GM21423 (cell line): Measurements from ENCODE around the gene HGFAC.

Experiments
- ATAC-seq: cut with Tn5 transposase; IDR thresholded peaks from one replicate; pipeline ENCODE4 v1.9.1; 2021; ENCODE audit warnings: mild to moderate bottlenecking, moderate library complexity; ENCODE audit not compliant: unreplicated experiment

The HGFAC gene

DNA sequence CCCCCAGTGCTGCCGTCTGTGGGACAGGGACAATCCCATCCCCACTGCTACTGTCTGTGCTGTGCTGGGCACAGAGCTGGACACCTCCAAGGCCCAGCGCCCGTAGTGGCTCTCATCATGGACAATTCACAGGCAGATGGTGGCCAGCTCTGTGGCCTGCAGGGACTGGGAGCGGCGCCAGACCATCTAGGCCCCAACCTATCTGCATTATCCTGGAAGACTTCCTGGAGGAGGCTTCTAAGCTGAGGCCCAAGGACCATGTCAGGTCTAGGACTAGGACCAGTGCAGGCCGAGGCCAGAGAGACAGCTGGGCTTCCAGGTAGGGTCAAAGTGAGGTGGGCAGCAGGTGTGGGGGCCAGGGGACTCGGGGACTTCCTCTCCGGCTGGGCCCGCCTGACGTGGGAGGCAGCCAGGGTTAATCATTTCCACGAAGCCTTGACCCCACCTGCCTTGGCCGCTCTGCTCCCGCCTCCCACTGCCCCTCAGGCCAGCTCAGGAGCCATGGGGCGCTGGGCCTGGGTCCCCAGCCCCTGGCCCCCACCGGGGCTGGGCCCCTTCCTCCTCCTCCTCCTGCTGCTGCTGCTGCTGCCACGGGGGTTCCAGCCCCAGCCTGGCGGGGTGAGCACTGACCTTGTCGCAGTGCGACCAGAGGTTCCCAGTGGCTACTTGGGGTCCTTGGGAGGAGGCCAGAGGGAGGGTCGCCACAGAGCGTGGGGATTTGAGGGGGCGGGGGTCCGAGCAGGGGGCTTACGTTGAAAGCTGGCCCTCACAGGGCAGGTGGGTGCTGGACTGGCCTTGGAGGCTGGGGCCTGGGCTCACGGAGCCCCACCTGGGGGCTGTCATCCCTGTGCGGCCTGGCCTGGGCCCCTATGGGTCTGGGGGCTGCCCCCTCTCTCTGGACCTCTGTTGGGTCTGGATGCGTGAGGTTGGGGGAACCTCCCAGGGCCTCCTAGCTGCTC lies at the start of gene HGFAC:
TSS of gene HGFAC (plus strand) at position 468 of the 959 bp plus-strand sequence. CDS start at position 502, 34 bp downstream.
- no peak for ATAC-seq

GRCh38 chr4:3392321-3392720 lies 49.4 kb upstream of the HGFAC start:
- no peak for ATAC-seq

GRCh38 chr4:3393171-3393570 lies 48.6 kb upstream of the HGFAC start:
- ATAC-seq: no peak

DNA sequence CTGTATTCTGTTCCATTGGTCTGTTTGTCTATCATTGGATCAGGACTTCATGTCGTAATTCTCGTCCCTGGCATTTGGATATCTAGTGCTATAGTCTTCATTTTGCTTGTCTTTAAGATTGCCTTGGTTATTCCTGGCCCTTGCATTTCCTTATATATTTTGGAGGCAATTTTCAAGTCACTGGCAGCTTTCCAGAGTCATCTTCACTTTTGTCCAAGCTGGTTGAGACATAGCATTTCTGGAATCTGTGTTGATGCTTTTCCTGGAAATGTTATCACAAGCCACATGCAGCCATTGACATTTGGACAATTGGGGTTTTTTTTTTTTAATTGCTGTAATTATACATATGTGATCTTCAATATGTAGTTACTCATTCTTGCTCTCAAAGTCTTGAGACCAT lies 45.2 kb upstream of the HGFAC start:
- ATAC-seq: no peak

DNA sequence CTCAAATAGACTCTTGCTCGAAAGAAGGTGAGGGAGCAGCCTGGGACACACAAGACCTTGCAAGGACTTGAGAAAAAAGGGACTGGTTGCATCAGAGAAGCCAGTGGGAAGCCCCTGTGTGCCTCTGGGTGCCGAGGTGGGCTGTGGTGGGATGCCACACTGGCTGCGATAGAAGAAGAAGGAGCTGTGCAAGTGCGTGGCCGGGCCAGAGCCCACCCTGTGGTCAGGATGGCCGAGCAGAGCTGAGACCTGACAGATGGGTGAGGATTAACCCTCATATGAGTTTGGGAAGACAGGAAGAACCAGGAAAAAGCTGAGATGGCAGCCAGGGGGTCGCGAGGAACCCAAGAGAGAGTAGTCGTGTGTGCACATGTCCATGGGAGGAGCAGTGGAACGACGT lies 44.6 kb upstream of the HGFAC start:
- ATAC-seq: no peak

DNA sequence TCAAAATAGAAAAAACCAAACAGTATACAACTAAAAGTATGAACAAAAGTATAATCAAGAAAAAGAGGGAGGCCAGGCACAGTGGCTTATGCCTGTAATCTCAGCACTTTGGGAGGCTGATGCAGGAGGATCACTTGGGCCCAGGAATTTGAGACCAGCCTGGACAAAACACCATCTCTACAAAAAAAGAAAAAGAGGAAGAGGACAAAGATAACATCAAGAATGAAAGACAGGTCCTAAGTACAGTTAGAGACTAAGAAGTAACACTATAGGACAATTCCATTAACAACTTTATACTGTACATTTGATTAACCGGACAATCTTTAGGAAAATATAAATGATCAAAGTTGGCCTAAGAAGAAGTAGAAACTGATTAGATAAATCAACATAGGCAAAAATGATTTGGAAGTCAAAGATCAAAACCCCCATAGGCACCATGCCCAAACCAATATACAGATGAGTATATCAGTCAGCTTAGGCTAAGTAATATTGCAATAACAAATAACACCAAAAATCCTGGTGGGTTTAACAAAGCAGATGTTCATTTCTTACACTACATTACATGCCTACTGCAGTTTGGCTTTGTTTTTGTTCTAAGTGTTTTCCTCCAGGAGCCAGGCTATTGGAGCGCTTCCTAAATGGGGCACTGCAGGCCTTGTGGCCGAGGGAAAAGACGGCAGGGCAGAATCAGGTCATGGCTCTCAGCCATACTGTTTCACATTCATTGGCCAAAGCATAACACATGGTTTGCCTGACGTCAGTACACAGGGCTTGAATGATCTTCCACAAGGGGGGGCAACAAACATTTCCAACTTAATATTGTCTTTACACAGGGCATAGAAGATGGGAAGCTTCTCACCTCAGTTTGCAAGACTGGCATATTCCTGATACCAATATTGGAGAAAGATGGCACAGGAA lies 42.2 kb upstream of the HGFAC start:
- ATAC-seq: no peak

GRCh38 chr4:3401436-3402171 lies 40.2 kb upstream of the HGFAC start:
- no peak for ATAC-seq

GRCh38 chr4:3402491-3403347 lies 39.0 kb upstream of the HGFAC start:
- no peak for ATAC-seq

GRCh38 chr4:3403348-3403906 lies 38.3 kb upstream of the HGFAC start:
- ATAC-seq: no peak

GRCh38 chr4:3404546-3404945 lies 37.2 kb upstream of the HGFAC start:
- no peak for ATAC-seq

- no peak for ATAC-seq
Measured at GRCh38 chr4:3405176-3405575, 36.6 kb upstream of the HGFAC start.

DNA sequence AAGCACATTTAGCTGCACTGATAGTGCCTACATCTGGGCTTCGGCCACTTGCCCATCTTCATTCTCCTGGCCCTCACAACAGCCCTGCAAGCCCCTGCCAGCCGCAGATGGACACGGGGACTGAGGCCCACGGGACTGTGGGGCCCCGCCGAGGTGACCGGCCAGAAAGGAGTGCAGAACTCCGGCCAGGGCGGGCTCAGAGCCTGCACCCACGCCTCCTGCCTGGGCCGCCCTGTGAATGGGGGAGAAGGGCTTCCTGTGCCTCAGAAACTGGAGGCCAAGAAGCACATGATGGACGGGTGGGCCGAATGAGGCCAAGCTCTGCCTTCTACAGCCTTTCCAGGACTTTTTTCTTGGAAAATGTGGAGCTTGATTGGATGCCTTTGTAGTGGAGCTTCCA lies 35.7 kb upstream of the HGFAC start:
- no peak for ATAC-seq

DNA sequence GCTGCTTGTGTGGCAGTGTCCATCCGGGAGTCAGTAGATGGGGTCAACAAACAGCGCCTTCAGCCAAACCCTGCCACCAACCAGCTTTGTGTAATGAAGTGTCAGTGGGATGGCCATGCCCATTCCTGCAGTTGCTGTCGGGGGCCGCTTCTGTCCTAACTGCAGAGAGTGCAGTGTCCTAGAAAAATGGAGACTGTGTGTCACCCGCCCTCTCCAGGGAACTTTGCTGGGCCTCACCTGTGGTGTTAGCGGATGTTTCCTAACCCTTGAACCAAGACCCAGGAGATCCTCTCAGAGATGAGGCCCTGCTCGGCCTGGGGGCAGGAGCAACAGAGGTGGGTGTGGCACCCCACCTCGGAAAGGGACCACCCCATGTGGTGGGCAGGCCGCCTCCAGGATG lies 35.3 kb upstream of the HGFAC start:
- no peak for ATAC-seq

- no peak for ATAC-seq
Measured at GRCh38 chr4:3407171-3407771, 34.5 kb upstream of the HGFAC start.

GRCh38 chr4:3407930-3408792 lies 33.6 kb upstream of the HGFAC start:
- no peak for ATAC-seq

DNA sequence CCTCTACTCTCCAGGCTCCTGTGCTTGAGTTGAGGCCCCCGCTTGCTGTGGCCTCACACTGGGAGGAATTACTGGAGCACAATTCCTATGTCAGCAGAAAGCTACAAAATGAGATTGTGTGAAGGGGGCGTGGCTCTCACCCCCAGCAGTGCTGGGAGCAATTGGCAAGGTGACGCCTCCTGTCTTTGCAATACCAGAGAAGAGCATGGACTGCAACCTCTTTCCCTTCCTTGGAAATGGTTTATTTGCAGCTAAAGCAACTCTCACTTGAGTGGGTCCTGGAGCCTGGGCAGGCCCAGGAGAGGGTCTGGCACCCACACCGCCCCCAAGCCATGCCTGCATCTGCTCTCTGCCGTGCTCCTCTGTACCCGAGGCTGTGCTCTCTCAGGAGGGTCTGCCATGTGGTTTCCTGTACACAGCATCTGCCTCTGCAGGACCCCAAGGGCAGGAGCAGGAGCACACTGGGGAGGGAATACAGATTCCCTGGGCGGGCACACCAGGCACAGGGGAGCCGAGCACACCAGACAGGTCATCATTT lies 32.9 kb upstream of the HGFAC start:
- ATAC-seq: no peak

DNA sequence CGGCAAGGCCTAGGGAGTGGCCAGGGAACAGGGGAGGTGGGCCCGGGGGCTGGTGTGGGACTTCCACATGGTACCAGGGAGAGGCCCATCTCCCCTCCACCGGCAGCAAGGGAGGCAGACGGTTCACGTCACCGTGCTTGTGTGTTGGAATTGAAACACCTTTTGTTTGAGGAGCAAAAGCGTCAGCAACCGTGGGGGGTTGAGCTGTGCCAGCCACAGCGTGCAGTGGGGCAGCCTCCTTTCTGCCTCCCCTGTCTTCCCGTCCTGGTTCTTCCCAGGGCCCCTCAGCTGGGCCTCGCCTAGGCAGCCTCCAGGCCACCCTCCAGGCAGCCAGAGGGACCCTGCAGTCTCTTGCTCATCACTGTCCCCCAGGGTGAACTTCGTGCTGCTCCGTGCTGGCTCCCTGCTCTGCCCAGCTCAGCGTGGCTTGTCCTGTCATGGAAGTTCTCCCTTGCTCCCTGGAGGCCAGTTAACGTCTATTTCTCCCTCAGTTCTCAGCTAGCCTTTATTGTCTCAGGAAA lies 32.1 kb upstream of the HGFAC start:
- no peak for ATAC-seq
